Measurements from ENCODE around the gene U2AF1L4.

- no peak for TF ChIP-seq CTCF (IDR thresholded peaks at IDR 0.05)
- TF ChIP-seq EP300 (IDR thresholded peaks at IDR 0.05): no peak
- no peak for TF ChIP-seq POLR2A (IDR thresholded peaks at IDR 0.05)
These were observed 857 bp upstream of the U2AF1L4 start for GRCh38 chr19:35746087-35746462.
